CD8-positive, alpha-beta memory T cell (primary cell): Measurements from ENCODE around the gene PITPNB. TPM values are rescaled to one million over a fixed set of nuclear protein-coding genes. Genes with fewer than 3 reads are reported as not detected.

Experiments
- CTCF ChIA-PET: fragments of 350-600 bp; sonication (Branson Sonifier 250); formaldehyde crosslinking; loops from one replicate; lab custom pipeline; 2021; ENCODE audit warnings: antibody characterized with exemption; lab: Charles Lee
- POLR2A ChIA-PET: fragments of 350-600 bp; sonication (Branson Sonifier 250); formaldehyde crosslinking; loops from one replicate; lab custom pipeline; 2021; ENCODE audit warnings: antibody characterized with exemption; lab: Charles Lee
- DNase-seq, 5 donors: peaks; one replicate each; pipeline versions ENCODE4 v3.0.0 to v3.0.0-alpha.2; 2020 to 2022; ENCODE audit warnings: mixed read lengths in 1 of 5
- H3K27ac ChIP-seq: one replicate; pipeline ENCODE4 v1.7.0; 2013; ENCODE audit warnings: low read depth, mild to moderate bottlenecking, low read length, moderate library complexity
- H3K27me3 ChIP-seq: 2 replicates; pipeline ENCODE4 v1.7.0; 2013; ENCODE audit warnings: low read length, mild to moderate bottlenecking; ENCODE audit not compliant: insufficient read depth, poor library complexity, severe bottlenecking
- H3K36me3 ChIP-seq: 2 replicates; pipeline ENCODE4 v1.7.0; 2013; ENCODE audit warnings: mild to moderate bottlenecking, low read length, moderate library complexity; ENCODE audit not compliant: insufficient read depth
- H3K4me1 ChIP-seq: 2 replicates; pipeline ENCODE4 v1.7.0; 2013; ENCODE audit warnings: mild to moderate bottlenecking, low read length, moderate library complexity; ENCODE audit not compliant: insufficient read depth
- H3K4me3 ChIP-seq: 2 replicates; pipeline ENCODE4 v1.7.0; 2013; ENCODE audit warnings: mild to moderate bottlenecking, low read length
- H3K9me3 ChIP-seq: 2 replicates; pipeline ENCODE4 v1.7.0; 2013; ENCODE audit warnings: mild to moderate bottlenecking, low read length
- H3K27ac Mint-ChIP-seq, 8 donors: one replicate each; pipeline ENCODE4 v1.8.0; 2020 to 2021; ENCODE audit warnings: mixed read lengths in 8 of 8, mild to moderate bottlenecking in 6 of 8, inconsistent platforms in 3 of 8, moderate library complexity in 3 of 8
- H3K27me3 Mint-ChIP-seq, 2 donors: one replicate each; pipeline ENCODE4 v1.8.0; 2020 to 2021; ENCODE audit warnings: mixed read lengths in 2 of 2, mild to moderate bottlenecking in 1 of 2, moderate library complexity in 1 of 2
- H3K36me3 Mint-ChIP-seq, 3 donors: one replicate each; pipeline ENCODE4 v1.8.0; 2020 to 2021; ENCODE audit warnings: mixed read lengths in 3 of 3, inconsistent platforms in 1 of 3, mild to moderate bottlenecking in 1 of 3
- H3K4me1 Mint-ChIP-seq, 3 donors: one replicate each; pipeline ENCODE4 v1.8.0; 2020 to 2021; ENCODE audit warnings: mixed read lengths in 3 of 3, inconsistent platforms in 1 of 3, mild to moderate bottlenecking in 1 of 3
- H3K4me3 Mint-ChIP-seq, 7 donors: one replicate each; pipeline ENCODE4 v1.8.0; 2020 to 2021; ENCODE audit warnings: mixed read lengths in 7 of 7, mild to moderate bottlenecking in 6 of 7, moderate library complexity in 4 of 7, inconsistent platforms in 2 of 7
- H3K9me3 Mint-ChIP-seq, 5 donors: one replicate each; pipeline ENCODE4 v1.8.0; 2020 to 2022; ENCODE audit warnings: mixed read lengths in 5 of 5, mild to moderate bottlenecking in 3 of 5, moderate library complexity in 2 of 5, inconsistent platforms in 1 of 5
- polyA plus RNA-seq: library from polyadenylated mRNA; unstranded; fragments of 300-500 nt; fragmentation: Illumina TruSeq; gene quantifications from one replicate; pipeline ENCODE4 v1.2.3, GENCODE V29; 2021
- total RNA-seq, 2 experiments: library from RNA; stranded (reverse); gene quantifications; one replicate each; pipeline ENCODE4 v1.2.3, GENCODE V29; 2021

Gene PITPNB
- total and polyA plus RNA-seq, 3 experiments from 2014 or later: 64.3 to 175 (median 165) TPM

- Histone ChIP-seq H3K9me3 (no peaks in the 10 kb centered on the region), H3K27me3 (no peaks in the 10 kb centered on the region), H3K36me3 (no peaks in the 10 kb centered on the region), H3K4me3 (no peak overlapping the region), H3K4me1 (no peaks in the 10 kb centered on the region), H3K27ac (no peak overlapping the region)
- peak overlapping the region in 1 of 8 donors; percentile 63 for H3K27ac Mint-ChIP-seq
- POLR2A ChIA-PET: no interaction called here
- H3K27me3 Mint-ChIP-seq: peaks cover 0 to 10% of the 10 kb centered on the region in 2 donors
- H3K36me3 Mint-ChIP-seq: no peaks in the 10 kb centered on the region
- CTCF ChIA-PET: no interaction called here
- H3K4me1 Mint-ChIP-seq: no peaks in the 10 kb centered on the region
- DNase-seq: no peak
- no peak overlapping the region for H3K4me3 Mint-ChIP-seq
- peaks cover 0 to 3% (median 0%) of the 10 kb centered on the region in 5 donors for H3K9me3 Mint-ChIP-seq
Measured at GRCh38 chr22:27816552-27816951, 102.5 kb downstream of the PITPNB start.

DNA sequence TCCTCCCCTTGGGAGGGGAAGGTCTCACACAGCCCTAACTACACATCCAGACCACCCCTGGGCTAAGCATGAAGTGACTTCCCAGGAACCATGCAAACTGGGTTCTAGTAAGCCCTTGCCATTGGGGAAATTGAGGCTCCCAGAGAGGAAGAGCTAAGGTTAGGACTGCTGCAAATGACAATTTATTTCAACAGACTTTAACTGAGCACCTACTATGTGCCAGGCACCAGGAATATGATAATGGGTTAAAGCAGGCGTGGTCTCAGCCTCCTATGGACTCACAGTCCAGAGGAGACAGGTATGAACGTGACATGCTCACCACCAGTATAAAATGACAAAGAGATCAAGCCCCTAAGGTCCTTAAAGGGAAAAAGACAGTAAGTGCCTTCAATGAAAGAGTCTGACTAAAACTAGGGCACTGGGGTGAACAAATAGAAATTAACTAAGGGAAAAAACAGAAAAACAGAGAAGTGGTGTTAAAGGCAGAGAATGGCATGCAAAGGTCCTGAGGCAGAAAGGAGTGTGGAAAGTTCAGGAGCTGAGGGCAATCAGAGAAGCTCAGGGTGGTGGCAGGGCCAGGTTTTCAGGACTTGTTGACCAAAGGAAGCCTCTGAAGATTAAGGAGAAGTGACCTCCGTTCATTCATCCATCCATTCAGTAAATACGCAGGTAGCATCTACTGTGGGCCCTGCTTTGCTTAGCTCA is 103.1 kb downstream of the PITPNB start:
- Mint-ChIP-seq H3K9me3 (peaks cover 0 to 3% (median 0%) of the 10 kb centered on the region in 5 donors), H3K4me3 (no peak overlapping the region), H3K27me3 (peaks cover 0 to 10% of the 10 kb centered on the region in 2 donors), H3K27ac (no peak overlapping the region), H3K4me1 (no peaks in the 10 kb centered on the region), H3K36me3 (no peaks in the 10 kb centered on the region)
- DNase-seq: no peak
- H3K4me1 ChIP-seq: no peaks in the 10 kb centered on the region
- ChIA-PET POLR2A (no interaction called here), CTCF (no interaction called here)
- H3K4me3 ChIP-seq: no peak overlapping the region
- no peaks in the 10 kb centered on the region for H3K36me3 ChIP-seq
- H3K27ac ChIP-seq: no peak overlapping the region
- no peaks in the 10 kb centered on the region for H3K27me3 ChIP-seq
- no peaks in the 10 kb centered on the region for H3K9me3 ChIP-seq

- no peaks in the 10 kb centered on the region for H3K4me1 ChIP-seq
- Mint-ChIP-seq H3K4me1 (no peaks in the 10 kb centered on the region), H3K9me3 (peaks cover 0 to 3% (median 0%) of the 10 kb centered on the region in 5 donors), H3K27ac (no peak overlapping the region), H3K27me3 (peaks cover 0 to 10% of the 10 kb centered on the region in 2 donors), H3K36me3 (no peaks in the 10 kb centered on the region), H3K4me3 (no peak overlapping the region)
- no peak overlapping the region for H3K27ac ChIP-seq
- no peaks in the 10 kb centered on the region for H3K27me3 ChIP-seq
- POLR2A ChIA-PET: no interaction called here
- H3K4me3 ChIP-seq: no peak overlapping the region
- CTCF ChIA-PET: no interaction called here
- H3K36me3 ChIP-seq: no peaks in the 10 kb centered on the region
- no peaks in the 10 kb centered on the region for H3K9me3 ChIP-seq
- DNase-seq: no peak
Measured at GRCh38 chr22:27814993-27815392, 104.1 kb downstream of the PITPNB start.

DNA sequence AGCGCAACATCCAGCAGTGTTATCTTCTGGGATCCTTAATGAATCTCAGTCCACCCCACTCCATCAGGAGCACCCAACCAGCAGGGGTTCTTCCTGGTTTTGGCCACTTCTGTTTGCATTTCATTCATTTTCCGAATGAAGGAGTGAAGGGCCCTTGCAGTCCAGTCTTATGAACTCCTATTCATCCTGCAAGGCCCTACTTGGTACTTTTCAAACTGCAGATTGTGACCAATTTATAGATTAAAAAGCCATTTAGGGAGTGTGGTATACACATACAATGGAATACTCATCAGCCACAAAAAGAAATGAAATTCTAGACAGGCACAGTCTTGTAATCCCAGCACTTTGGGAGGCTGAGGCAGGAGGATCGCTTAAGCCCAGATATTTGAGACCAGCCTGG is 107.3 kb downstream of the PITPNB start:
- DNase-seq: no peak

GRCh38 chr22:27810609-27811151 is 108.4 kb downstream of the PITPNB start:
- DNase-seq: no peak
- no peaks in the 10 kb centered on the region for H3K9me3 ChIP-seq
- no peak overlapping the region for H3K27ac Mint-ChIP-seq
- no peak overlapping the region for H3K4me3 Mint-ChIP-seq
- H3K9me3 Mint-ChIP-seq: no peaks in the 10 kb centered on the region
- H3K4me3 ChIP-seq: no peak overlapping the region
- H3K27me3 Mint-ChIP-seq: peaks cover 9 to 30% of the 10 kb centered on the region in 2 donors
- POLR2A ChIA-PET: no interaction called here
- no peaks in the 10 kb centered on the region for H3K36me3 ChIP-seq
- no peak overlapping the region for H3K27ac ChIP-seq
- no peaks in the 10 kb centered on the region for H3K27me3 ChIP-seq
- CTCF ChIA-PET: interaction anchor here (1.7 kb wide), 1 partner anchor 37 kb away, joined by 3 read pairs; no protein-coding TSS in a partner anchor
- H3K4me1 ChIP-seq: no peaks in the 10 kb centered on the region
- H3K4me1 Mint-ChIP-seq: no peaks in the 10 kb centered on the region
- no peaks in the 10 kb centered on the region for H3K36me3 Mint-ChIP-seq

More for the DNA sequence above, 107.3 kb downstream of the PITPNB start:
- Mint-ChIP-seq H3K36me3 (no peaks in the 10 kb centered on the region), H3K4me1 (no peaks in the 10 kb centered on the region), H3K9me3 (no peaks in the 10 kb centered on the region), H3K4me3 (no peak overlapping the region), H3K27ac (no peak overlapping the region), H3K27me3 (peaks cover 7 to 22% of the 10 kb centered on the region in 2 donors)
- POLR2A ChIA-PET: no interaction called here
- no peak overlapping the region for H3K27ac ChIP-seq
- CTCF ChIA-PET: no interaction called here
- H3K9me3 ChIP-seq: no peaks in the 10 kb centered on the region
- no peaks in the 10 kb centered on the region for H3K36me3 ChIP-seq
- H3K4me1 ChIP-seq: no peaks in the 10 kb centered on the region
- H3K27me3 ChIP-seq: no peaks in the 10 kb centered on the region
- no peak overlapping the region for H3K4me3 ChIP-seq

- peak overlapping the region in 1 of 8 donors; percentile 75 for H3K27ac Mint-ChIP-seq
- no peaks in the 10 kb centered on the region for H3K36me3 Mint-ChIP-seq
- Histone ChIP-seq H3K27me3 (peaks cover 5% of the 10 kb centered on the region), H3K9me3 (no peaks in the 10 kb centered on the region), H3K36me3 (no peaks in the 10 kb centered on the region), H3K4me1 (no peaks in the 10 kb centered on the region), H3K4me3 (no peak overlapping the region), H3K27ac (no peak overlapping the region)
- ChIA-PET POLR2A (no interaction called here), CTCF (interaction anchor here (1.7 kb wide), 1 partner anchor 36 kb away, joined by 3 read pairs; no protein-coding TSS in a partner anchor)
- no peaks in the 10 kb centered on the region for H3K9me3 Mint-ChIP-seq
- H3K4me1 Mint-ChIP-seq: peaks cover 0 to 5% (median 4%) of the 10 kb centered on the region in 3 donors
- no peak overlapping the region for H3K4me3 Mint-ChIP-seq
- no peak for DNase-seq
- peaks cover 15 to 34% of the 10 kb centered on the region in 2 donors for H3K27me3 Mint-ChIP-seq
Measured at GRCh38 chr22:27809700-27810608, 109.1 kb downstream of the PITPNB start.

- Mint-ChIP-seq H3K4me1 (peaks cover 4 to 9% (median 6%) of the 10 kb centered on the region in 3 donors), H3K27ac (peak overlapping the region in 1 of 8 donors; percentile 15), H3K4me3 (no peak overlapping the region), H3K27me3 (peaks cover 15 to 40% of the 10 kb centered on the region in 2 donors), H3K9me3 (no peaks in the 10 kb centered on the region), H3K36me3 (no peaks in the 10 kb centered on the region)
- Histone ChIP-seq H3K27ac (no peak overlapping the region), H3K4me3 (no peak overlapping the region), H3K9me3 (no peaks in the 10 kb centered on the region), H3K36me3 (no peaks in the 10 kb centered on the region), H3K27me3 (peaks cover 10% of the 10 kb centered on the region), H3K4me1 (peaks cover 4% of the 10 kb centered on the region)
- POLR2A ChIA-PET: no interaction called here
- CTCF ChIA-PET: interaction anchor here (1.7 kb wide), 1 partner anchor 35 kb away, joined by 3 read pairs; no protein-coding TSS in a partner anchor
- DNase-seq: no peak
Measured at GRCh38 chr22:27809226-27809603, 109.8 kb downstream of the PITPNB start.
